HepG2 (cell line): ENCODE measurements around the gene FGD2. TPM values are rescaled to one million over a fixed set of nuclear protein-coding genes. Genes with fewer than 3 reads are reported as not detected.

ENCODE experiments used
- EP300 ChIP-seq, 3 experiments: sonication (generic) in 1 of 3; formaldehyde crosslinking in 1 of 3; IDR thresholded peaks; 2 replicates each; pipeline versions ENCODE4 v1.5.1 to v1.6.1; 2011 to 2020; ENCODE audit warnings: low read depth in 2 of 3, low read length in 2 of 3, borderline replicate concordance in 1 of 3, improper control_type of control experiment in 1 of 3, mild to moderate bottlenecking in 1 of 3, missing genetic modification reagents in 1 of 3, moderate library complexity in 1 of 3
- HMG20A ChIP-seq: IDR thresholded peaks from 2 replicates; pipeline ENCODE4 v1.6.1; 2016; ENCODE audit warnings: borderline replicate concordance
- KLF9 ChIP-seq: IDR thresholded peaks from 2 replicates; pipeline ENCODE4 v1.6.1; 2016; ENCODE audit warnings: low read depth
- MATR3 ChIP-seq: sonication (generic); formaldehyde crosslinking; IDR thresholded peaks from 2 replicates; pipeline ENCODE4 v1.4.0; 2020; ENCODE audit warnings: missing genetic modification reagents
- MED1 ChIP-seq: sonication (generic); formaldehyde crosslinking; IDR thresholded peaks from 2 replicates; pipeline ENCODE4 v1.4.0; 2020; ENCODE audit warnings: missing genetic modification reagents
- MIER3 ChIP-seq: IDR thresholded peaks from 2 replicates; pipeline ENCODE4 v1.6.1; 2016; ENCODE audit warnings: missing compliant biosample characterization, borderline replicate concordance
- ONECUT2 ChIP-seq: sonication (generic); formaldehyde crosslinking; IDR thresholded peaks from 2 replicates; pipeline ENCODE4 v1.4.0; 2020; ENCODE audit warnings: missing genetic modification reagents
- RARA ChIP-seq: IDR thresholded peaks from 2 replicates; pipeline ENCODE4 v1.6.1; 2016; ENCODE audit warnings: missing genetic modification reagents, missing compliant biosample characterization
- RCOR2 ChIP-seq: IDR thresholded peaks from 2 replicates; pipeline ENCODE4 v1.6.1; 2016; ENCODE audit warnings: missing biosample characterization, missing genetic modification reagents
- TAF1 ChIP-seq: sonication (generic); formaldehyde crosslinking; IDR thresholded peaks from 2 replicates; pipeline ENCODE4 v1.4.0; 2020; ENCODE audit warnings: missing genetic modification reagents
- XRCC5 ChIP-seq: fragments of 200-400 bp; formaldehyde crosslinking; optimal IDR thresholded peaks from 2 replicates; pipeline ENCODE3; 2017; ENCODE audit warnings: mild to moderate bottlenecking, low read length
- ZFX ChIP-seq: sonication (generic); formaldehyde crosslinking; IDR thresholded peaks from 2 replicates; pipeline ENCODE4 v1.4.0; 2020; ENCODE audit warnings: mild to moderate bottlenecking, low read depth, missing genetic modification reagents, moderate library complexity
- ZIK1 ChIP-seq: sonication (generic); formaldehyde crosslinking; IDR thresholded peaks from 2 replicates; pipeline ENCODE4 v1.5.0; 2020; ENCODE audit warnings: mild to moderate bottlenecking, low read depth, missing genetic modification reagents, borderline replicate concordance
- ZMYM3 ChIP-seq: sonication (generic); formaldehyde crosslinking; IDR thresholded peaks from 2 replicates; pipeline ENCODE4 v1.5.1; 2020; ENCODE audit warnings: mild to moderate bottlenecking, missing genetic modification reagents
- ZNF101 ChIP-seq: sonication (generic); formaldehyde crosslinking; IDR thresholded peaks from 2 replicates; pipeline ENCODE4 v1.4.0; 2020; ENCODE audit warnings: mild to moderate bottlenecking, low read depth, missing genetic modification reagents, borderline replicate concordance
- ZNF674 ChIP-seq: sonication (generic); formaldehyde crosslinking; IDR thresholded peaks from 2 replicates; pipeline ENCODE4 v1.5.0; 2020; ENCODE audit warnings: low read depth, mild to moderate bottlenecking, missing genetic modification reagents
- ZNF841 ChIP-seq: sonication (generic); formaldehyde crosslinking; IDR thresholded peaks from 2 replicates; pipeline ENCODE4 v1.8.1; 2023; ENCODE audit warnings: missing genetic modification reagents, borderline replicate concordance
- polyA plus RNA-seq, 8 experiments: library from polyadenylated mRNA; depleted of rRNA in 3 of 8; stranded (reverse) in 7 of 8; unstranded in 1 of 8; fragments of >200 nt; fragmentation: Illumina TruSeq in 4 of 8; extraction: Trizol in 4 of 8; gene quantifications; 2 replicates each; pipeline versions ENCODE4 v1.2.1 to v1.2.3, GENCODE V29; 2011 to 2016; ENCODE audit warnings: low read depth in 4 of 8, missing spikeins in 1 of 8, mixed read lengths in 1 of 8; ENCODE audit not compliant: insufficient read depth in 1 of 8
- total RNA-seq, 5 experiments: library from RNA; depleted of rRNA; stranded (reverse); fragments of >200 nt; fragmentation: Illumina TruSeq; extraction: Trizol; gene quantifications; 2 replicates each; pipeline ENCODE4 v1.2.3, GENCODE V29; 2016; ENCODE audit warnings: low read depth in 1 of 5
- TF ChIP-seq, protein P1 (sequence below): IDR thresholded peaks from 2 replicates; pipeline ENCODE4 v1.6.1; 2016; ENCODE audit warnings: missing compliant biosample characterization, missing genetic modification reagents, borderline replicate concordance
- TF ChIP-seq, protein P2 (sequence below): IDR thresholded peaks from 2 replicates; pipeline ENCODE4 v1.6.1; 2016; ENCODE audit warnings: missing genetic modification reagents, missing compliant biosample characterization
- TF ChIP-seq, protein P3 (sequence below): sonication (generic); formaldehyde crosslinking; IDR thresholded peaks from 2 replicates; pipeline ENCODE4 v1.5.0; 2020; ENCODE audit warnings: mild to moderate bottlenecking, missing genetic modification reagents, borderline replicate concordance
- TF ChIP-seq, protein P4 (sequence below): sonication (generic); formaldehyde crosslinking; IDR thresholded peaks from 2 replicates; pipeline ENCODE4 v1.4.0; 2020; ENCODE audit warnings: missing genetic modification reagents
- TF ChIP-seq, protein P5 (sequence below): IDR thresholded peaks from 2 replicates; pipeline ENCODE4 v1.6.1; 2016

Gene FGD2
- total and polyA plus RNA-seq, 2 of the 13 experiments (the other 11 are each of a cell fraction or from before 2014, with no cell fraction given), result not detected

DNA sequence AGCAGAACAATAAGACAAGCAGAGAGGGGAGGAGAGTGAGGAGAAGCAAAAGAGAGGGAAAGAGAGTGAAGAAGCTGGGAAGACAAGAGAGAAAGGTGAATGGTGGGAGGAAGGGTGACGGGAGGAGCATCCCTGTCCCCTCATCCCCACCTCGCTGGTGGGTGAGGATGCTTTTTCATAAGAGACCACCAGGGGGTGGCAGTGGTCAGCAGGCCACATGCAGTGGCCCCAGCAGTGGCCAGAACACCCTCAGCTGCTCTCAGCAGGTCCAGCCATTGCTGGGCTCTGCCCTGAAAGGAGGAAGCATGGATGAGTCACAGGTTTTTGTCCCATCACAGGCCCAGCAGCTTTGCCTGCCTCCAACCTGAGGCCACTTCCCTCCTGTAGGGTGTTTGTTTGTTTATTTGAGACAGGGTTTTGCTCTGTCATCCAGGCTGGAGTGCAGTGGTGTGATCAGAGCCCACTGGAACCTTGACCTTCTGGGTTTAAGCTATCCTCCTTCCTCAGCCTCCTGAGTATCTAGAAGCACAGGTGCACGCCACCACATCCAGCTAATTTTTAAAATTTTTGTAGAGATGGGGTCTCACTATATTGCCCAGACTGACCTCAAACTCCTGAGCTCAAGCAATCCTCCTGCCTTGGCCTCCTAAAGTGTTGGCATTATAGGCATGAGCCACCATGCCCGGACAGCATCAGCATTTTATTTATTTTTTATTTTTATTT is 24.0 kb downstream of the FGD2 start (continued):
- TF ChIP-seq, protein P1, sequence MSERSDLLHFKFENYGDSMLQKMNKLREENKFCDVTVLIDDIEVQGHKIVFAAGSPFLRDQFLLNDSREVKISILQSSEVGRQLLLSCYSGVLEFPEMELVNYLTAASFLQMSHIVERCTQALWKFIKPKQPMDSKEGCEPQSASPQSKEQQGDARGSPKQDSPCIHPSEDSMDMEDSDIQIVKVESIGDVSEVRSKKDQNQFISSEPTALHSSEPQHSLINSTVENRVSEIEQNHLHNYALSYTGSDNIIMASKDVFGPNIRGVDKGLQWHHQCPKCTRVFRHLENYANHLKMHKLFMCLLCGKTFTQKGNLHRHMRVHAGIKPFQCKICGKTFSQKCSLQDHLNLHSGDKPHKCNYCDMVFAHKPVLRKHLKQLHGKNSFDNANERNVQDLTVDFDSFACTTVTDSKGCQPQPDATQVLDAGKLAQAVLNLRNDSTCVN (CRISPR knock-in tag), result 0 out of 2 replicates have a peak, but pooled peaks have one; percentile 32
- TF ChIP-seq ONECUT2 (no peak), ZFX (CRISPR knock-in tag) (peak; percentile 46; the same call in 1 of the 2 replicates), TAF1 (no peak), MIER3 (CRISPR knock-in tag) (peak; percentile 72), RCOR2 (CRISPR knock-in tag) (peak; percentile 86), MATR3 (CRISPR knock-in tag) (no peak), ZIK1 (CRISPR knock-in tag) (no peak), MED1 (CRISPR knock-in tag) (peak; percentile 59), RARA (peak; percentile 65), HMG20A (CRISPR knock-in tag) (peak; percentile 60; the same call in 1 of the 2 replicates), ZNF101 (CRISPR knock-in tag) (no peak), KLF9 (CRISPR knock-in tag) (no peak), ZNF841 (no peak), XRCC5 (peak; percentile 97), EP300 (IDR thresholded peaks at IDR 0.05; ENCODE audit: low read depth in 2 of 2, low read length in 2 of 2) (no peak; a peak in 1 of 4 replicates), EP300 (CRISPR knock-in tag; IDR thresholded peaks at IDR 0.05; ENCODE audit: borderline replicate concordance) (0 out of 2 replicates have a peak, but pooled peaks have one; percentile 50), ZMYM3 (peak; percentile 77), ZNF674 (CRISPR knock-in tag) (no peak)
- TF ChIP-seq, protein P2, sequence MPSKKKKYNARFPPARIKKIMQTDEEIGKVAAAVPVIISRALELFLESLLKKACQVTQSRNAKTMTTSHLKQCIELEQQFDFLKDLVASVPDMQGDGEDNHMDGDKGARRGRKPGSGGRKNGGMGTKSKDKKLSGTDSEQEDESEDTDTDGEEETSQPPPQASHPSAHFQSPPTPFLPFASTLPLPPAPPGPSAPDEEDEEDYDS, result peak; percentile 38; the same call in 1 of the 2 replicates
- TF ChIP-seq, protein P3, sequence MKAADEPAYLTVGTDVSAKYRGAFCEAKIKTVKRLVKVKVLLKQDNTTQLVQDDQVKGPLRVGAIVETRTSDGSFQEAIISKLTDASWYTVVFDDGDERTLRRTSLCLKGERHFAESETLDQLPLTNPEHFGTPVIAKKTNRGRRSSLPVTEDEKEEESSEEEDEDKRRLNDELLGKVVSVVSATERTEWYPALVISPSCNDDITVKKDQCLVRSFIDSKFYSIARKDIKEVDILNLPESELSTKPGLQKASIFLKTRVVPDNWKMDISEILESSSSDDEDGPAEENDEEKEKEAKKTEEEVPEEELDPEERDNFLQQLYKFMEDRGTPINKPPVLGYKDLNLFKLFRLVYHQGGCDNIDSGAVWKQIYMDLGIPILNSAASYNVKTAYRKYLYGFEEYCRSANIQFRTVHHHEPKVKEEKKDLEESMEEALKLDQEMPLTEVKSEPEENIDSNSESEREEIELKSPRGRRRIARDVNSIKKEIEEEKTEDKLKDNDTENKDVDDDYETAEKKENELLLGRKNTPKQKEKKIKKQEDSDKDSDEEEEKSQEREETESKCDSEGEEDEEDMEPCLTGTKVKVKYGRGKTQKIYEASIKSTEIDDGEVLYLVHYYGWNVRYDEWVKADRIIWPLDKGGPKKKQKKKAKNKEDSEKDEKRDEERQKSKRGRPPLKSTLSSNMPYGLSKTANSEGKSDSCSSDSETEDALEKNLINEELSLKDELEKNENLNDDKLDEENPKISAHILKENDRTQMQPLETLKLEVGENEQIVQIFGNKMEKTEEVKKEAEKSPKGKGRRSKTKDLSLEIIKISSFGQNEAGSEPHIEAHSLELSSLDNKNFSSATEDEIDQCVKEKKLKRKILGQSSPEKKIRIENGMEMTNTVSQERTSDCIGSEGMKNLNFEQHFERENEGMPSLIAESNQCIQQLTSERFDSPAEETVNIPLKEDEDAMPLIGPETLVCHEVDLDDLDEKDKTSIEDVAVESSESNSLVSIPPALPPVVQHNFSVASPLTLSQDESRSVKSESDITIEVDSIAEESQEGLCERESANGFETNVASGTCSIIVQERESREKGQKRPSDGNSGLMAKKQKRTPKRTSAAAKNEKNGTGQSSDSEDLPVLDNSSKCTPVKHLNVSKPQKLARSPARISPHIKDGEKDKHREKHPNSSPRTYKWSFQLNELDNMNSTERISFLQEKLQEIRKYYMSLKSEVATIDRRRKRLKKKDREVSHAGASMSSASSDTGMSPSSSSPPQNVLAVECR (CRISPR knock-in tag), result peak; percentile 46; the same call in 1 of the 2 replicates
- TF ChIP-seq, protein P4, sequence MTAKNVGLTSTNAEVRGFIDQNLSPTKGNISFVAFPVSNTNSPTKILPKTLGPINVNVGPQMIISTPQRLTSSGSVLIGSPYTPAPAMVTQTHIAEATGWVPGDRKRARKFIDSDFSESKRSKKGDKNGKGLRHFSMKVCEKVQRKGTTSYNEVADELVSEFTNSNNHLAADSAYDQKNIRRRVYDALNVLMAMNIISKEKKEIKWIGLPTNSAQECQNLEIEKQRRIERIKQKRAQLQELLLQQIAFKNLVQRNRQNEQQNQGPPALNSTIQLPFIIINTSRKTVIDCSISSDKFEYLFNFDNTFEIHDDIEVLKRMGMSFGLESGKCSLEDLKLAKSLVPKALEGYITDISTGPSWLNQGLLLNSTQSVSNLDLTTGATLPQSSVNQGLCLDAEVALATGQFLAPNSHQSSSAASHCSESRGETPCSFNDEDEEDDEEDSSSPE (CRISPR knock-in tag), result no peak
- TF ChIP-seq, protein P5, sequence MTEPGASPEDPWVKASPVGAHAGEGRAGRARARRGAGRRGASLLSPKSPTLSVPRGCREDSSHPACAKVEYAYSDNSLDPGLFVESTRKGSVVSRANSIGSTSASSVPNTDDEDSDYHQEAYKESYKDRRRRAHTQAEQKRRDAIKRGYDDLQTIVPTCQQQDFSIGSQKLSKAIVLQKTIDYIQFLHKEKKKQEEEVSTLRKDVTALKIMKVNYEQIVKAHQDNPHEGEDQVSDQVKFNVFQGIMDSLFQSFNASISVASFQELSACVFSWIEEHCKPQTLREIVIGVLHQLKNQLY, result peak; percentile 55
